ENCODE data around the gene TTC29.

GRCh38 chr4:146972036-146972435 lies 26.4 kb upstream of the TTC29 start:
- TF ChIP-seq NFE2L1 (CRISPR knock-in tag; IDR thresholded peaks at IDR 0.05) (no peak), ZNF138 (CRISPR knock-in tag; conservative IDR thresholded peaks at IDR 0.05) (no peak), CTCF (IDR thresholded peaks at IDR 0.05) (no peak), USF1 (CRISPR knock-in tag; IDR thresholded peaks at IDR 0.05) (no peak), ATF2 (CRISPR knock-in tag; IDR thresholded peaks at IDR 0.05; ENCODE audit: borderline replicate concordance, low read depth) (no peak), TEAD4 (CRISPR knock-in tag; IDR thresholded peaks at IDR 0.05) (no peak), FOXP4 (CRISPR knock-in tag; IDR thresholded peaks at IDR 0.05) (no peak), ZNF423 (CRISPR knock-in tag; IDR thresholded peaks at IDR 0.05) (no peak), MLX (CRISPR knock-in tag; IDR thresholded peaks at IDR 0.05) (no peak), NR1H2 (CRISPR knock-in tag; IDR thresholded peaks at IDR 0.05) (no peak), FOXK1 (CRISPR knock-in tag; IDR thresholded peaks at IDR 0.05) (no peak)
